ENCODE measurements around the gene PPP1R37.

PPP1R37 gene, protein sequence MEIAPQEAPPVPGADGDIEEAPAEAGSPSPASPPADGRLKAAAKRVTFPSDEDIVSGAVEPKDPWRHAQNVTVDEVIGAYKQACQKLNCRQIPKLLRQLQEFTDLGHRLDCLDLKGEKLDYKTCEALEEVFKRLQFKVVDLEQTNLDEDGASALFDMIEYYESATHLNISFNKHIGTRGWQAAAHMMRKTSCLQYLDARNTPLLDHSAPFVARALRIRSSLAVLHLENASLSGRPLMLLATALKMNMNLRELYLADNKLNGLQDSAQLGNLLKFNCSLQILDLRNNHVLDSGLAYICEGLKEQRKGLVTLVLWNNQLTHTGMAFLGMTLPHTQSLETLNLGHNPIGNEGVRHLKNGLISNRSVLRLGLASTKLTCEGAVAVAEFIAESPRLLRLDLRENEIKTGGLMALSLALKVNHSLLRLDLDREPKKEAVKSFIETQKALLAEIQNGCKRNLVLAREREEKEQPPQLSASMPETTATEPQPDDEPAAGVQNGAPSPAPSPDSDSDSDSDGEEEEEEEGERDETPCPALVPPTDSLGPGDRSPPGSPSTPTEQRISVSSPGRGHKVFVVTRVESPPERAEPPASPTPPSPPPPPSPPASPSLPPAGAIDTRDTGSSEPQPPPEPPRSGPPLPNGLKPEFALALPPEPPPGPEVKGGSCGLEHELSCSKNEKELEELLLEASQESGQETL

DNA sequence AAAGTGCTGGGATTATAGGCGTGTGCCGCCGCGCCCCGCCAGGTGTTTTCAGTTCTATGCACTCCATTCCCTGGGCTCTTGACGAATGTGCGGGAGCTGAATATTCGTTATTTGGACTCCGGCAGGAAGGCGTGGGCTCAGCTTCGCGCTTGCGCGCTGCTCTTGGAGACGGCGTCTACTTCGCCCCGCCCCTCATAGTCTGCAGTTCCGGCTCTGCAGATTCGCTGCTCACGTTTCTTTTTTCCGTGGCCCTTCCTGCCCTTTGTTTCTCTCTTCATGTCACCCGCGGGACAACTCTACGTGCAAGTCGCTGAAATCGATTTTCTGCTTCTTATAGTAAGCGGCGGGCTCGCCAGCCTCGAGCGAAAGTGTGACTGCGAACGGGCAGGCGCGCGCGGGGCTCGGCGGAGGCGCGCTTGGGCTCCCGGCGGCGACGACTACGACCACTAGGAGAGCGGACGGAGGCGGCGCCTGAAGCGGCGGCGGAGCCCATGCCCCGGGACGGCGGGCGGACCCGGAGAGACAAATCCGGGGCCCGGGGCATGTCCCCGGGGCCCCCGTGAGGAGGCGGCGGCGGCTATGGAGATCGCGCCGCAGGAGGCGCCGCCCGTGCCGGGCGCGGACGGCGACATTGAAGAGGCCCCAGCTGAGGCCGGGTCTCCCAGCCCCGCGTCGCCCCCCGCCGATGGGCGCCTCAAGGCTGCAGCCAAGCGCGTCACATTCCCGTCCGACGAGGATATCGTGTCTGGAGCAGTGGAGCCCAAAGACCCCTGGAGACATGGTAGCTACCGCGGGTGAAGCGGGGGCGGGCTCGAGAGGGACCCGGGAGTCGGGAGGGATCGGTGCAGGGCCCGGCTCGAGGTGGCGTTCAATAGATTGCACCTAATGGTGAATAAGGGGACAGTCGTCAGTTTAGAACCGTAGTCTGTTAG is at the start of gene PPP1R37:
Gene PPP1R37, plus strand, starts transcription at position 433 of the 932 bp plus-strand sequence. Its CDS starts 147 bp downstream, at position 580.
- DNase-seq (ENCODE audit: low spot score) = peak; percentile 94

DNA sequence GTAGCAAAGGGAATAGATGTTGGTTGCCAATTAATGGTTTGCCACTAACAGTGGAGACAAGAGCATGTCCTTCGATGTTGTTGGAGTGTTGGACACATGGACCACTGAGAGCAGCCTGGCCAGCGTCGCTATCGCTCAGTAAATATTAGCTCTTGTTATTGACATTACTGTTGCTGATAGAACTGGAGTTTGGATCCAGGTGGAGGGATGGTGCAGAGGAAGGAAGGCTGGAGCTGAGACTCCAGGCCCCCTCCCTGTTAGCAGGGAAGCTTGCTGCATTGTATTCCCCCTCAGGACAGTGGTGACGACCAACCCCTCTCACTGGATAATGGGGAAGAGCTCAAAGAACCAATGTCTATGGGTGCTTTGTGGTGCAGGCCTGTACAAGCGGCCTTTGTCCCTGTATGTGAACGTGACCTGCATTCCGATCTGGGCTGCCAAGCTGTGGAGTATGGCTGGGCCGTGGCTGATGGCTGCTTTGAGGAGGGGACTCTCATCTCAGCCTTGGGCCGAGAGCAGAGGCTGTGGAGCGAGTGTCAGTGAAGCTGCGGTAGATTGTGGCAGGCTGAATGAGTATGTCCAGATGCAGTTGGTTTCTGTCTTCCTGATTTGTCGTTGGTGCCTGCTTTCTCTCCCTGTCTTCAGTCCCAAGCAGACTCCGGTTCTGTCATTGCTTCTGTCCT is 47.2 kb upstream of the PPP1R37 start:
- DNase-seq (ENCODE audit: low spot score) = peak; percentile 97

DNA sequence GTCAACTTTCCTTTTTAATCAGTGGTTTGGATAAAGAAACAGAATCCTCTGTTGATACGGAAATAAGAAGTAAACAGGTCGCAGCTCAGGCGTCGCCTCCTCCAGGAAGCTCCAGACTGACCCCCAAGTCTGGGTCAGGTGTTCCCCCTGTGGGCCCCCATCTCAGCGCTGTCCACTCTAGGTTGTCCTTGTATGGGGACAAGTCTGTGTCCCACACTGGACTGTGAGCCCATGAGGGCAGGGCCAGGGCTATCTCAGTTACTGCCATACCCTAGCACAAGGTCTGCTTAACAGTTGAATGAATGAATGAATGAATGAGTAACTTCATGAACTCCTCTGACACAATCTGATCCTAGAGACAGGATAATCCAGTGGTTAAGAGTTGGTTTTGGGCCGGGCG is 46.6 kb upstream of the PPP1R37 start:
- DNase-seq (ENCODE audit: low spot score) = no peak

DNA sequence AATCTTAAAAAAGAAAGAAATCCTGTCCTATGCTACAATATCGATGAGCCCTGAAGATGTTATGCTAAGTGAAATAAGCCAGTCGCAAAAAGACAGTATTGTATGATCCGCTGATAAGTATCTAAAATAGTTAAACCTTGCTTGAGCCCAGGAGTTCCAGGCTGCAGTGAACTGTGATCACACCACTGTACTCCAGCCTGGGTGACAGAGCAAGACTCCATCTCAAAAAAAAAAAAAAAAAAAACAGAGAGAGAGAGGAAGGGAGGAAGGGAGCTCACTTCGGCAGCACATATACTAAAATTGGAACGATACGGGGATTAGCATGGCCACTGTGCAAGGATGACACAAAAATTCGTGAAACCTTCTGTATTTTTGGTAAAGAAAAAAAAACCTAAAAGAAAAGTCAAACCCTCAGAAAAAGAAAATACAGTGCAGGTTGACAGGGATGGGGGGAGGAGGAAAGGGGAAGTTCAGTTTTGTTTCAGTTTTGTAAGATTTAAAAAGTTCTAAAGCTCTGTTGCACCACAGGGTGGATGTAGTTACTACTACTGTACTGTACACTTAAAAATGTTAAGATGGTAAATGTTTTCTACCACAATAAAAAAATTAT is 45.7 kb upstream of the PPP1R37 start:
- DNase-seq (ENCODE audit: low spot score) = no peak

DNA sequence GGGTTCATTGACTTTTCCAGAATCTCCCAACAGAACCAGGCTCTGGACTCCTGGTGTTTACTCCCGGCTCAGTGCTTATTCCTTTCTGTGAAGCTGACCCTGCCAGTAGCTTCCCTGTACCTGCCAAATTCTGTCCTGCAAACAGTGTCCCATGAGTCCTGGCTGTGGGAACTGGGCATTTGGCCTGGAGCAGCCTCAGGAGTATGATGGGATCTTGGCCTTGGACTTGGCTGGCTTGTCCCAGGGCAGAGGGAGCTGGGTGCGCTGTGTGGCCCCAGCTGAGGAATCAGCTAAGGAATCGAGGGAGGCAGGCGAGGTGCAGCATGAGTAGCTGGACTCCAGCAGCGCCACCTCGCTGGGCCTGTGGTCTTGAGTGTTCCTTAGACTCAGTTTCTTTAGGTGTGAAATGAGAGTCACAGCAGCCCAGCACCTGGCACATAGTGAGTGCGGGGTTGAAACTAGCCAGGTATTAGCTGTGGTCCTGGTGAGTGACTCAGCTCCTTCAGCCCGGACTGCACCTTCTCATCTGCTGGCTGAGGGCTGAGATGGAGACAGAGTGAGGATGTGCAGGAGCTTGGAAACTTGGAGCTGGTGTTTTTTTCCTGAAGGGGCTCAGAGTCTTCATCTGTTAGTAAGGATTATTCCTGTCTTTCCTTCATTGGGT is 43.8 kb upstream of the PPP1R37 start:
- peak; percentile 24 for DNase-seq (ENCODE audit: low spot score)

DNA sequence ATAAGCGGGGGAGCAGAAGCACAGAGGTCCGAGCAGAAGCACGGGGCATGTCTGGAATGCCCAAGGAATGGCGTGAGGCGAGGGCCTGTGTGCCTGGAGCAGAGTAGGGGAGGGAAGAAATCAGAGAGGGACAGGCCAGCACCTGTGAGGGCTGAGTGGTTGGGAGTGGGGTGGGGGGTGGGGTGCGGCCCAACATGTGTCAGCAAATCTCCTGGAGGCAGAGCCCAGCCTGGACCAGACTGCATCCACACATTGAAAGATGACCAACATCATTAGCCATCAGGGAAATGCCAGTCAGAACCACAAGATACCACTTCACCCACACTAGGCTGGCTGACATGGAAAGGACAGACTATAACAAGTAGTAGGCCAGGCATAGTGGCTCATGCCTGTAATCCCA is 42.9 kb upstream of the PPP1R37 start:
- no peak for DNase-seq (ENCODE audit: low spot score)

DNA sequence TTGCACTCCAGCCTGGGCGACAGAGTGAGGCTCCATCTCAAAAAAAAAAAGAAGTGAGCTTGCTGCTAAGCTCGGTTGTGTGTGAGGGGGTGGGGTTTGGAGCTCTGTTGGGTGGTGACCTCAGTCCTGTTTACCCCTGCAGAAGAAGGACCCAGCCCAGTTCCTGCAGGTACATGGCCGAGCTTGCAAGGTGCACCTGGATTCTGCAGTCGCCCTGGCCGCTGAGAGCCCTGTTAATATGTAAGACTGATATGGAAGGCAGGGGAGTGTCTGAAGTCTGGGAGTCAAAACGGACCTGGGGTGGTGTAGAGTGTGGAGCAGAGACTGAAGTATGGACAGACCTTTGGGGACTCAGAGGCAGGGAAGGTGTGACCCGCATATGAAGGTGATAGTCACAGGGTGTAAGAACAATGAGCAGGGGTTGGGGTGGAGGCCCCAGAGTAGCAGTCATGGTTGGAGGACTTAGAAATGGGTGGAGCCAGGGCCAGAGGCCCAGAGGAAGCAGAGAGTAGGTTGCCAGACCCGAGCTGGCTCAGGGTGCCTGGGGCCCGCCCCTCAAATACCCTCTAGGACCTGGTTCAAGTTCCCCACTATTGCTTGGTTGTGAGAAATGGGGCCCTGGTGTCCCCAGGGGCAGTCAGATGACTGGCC is 40.9 kb upstream of the PPP1R37 start:
- DNase-seq (ENCODE audit: low spot score) = no peak

DNA sequence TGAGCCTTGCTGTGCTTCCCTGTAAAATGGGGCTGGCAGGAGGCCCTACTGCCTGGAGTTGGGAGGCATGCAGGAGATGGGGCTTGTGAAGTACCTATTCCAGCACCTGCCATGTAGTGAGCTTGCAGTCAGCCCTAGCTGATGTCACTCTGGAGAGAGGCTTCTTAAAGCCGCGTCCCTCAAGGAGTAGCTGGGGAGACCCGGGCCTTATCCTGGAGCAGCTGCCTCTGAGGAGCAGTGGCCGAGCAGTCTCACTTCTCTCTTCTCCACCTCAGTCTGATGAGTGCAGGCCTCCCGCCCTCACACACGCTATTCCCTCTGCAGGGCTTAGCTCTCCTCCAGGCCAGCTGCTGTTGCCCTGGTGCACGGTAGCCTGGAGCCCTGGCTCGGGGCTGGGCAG is 36.1 kb upstream of the PPP1R37 start:
- DNase-seq (ENCODE audit: low spot score) = no peak

DNA sequence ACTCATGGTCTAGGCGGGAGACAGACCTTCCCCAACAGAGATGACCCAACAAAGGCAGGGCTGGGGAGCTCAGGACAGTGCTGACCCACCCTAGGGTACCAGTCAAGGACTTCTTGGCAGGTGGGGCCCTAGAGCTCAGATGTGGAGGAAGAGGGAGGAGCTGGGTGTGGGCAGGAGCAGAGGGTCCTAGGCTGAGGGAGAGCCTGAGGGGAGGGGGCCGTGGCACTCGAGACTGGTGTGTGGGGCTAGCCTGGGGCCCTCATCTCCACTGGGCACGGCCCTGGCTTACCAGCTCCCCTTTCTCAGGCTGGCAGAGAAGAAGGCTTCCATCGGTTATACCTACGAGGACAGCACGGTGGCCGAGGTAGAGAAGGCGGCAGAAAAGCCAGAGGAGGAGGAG is 35.5 kb upstream of the PPP1R37 start:
- no peak for DNase-seq (ENCODE audit: low spot score)

DNA sequence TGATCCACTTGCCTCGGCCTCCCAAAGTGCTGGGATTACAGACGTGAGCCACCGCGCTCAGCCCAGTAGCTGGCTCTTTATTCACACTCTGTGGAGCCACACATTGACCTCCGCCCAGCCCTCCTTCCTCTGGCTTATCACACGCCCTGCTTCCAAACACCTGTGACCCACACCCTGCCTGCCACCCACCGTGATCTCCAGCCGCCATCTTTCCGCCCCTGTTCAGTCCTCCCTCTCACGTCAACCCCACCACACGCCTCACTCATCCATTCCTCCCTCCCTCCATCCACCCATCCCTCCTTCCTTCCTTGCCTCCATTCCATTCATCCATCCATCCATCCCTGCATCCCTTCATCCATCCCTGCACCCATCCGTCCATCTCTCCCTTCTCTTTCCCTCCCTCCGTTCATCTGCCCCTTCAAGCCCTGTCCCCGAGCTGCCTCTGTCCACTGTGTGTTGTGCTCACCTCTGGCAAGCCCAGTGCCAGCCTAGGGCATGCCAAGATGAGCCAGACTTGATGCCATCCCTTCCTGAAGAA is 34.3 kb upstream of the PPP1R37 start:
- no peak for DNase-seq (ENCODE audit: low spot score)

DNA sequence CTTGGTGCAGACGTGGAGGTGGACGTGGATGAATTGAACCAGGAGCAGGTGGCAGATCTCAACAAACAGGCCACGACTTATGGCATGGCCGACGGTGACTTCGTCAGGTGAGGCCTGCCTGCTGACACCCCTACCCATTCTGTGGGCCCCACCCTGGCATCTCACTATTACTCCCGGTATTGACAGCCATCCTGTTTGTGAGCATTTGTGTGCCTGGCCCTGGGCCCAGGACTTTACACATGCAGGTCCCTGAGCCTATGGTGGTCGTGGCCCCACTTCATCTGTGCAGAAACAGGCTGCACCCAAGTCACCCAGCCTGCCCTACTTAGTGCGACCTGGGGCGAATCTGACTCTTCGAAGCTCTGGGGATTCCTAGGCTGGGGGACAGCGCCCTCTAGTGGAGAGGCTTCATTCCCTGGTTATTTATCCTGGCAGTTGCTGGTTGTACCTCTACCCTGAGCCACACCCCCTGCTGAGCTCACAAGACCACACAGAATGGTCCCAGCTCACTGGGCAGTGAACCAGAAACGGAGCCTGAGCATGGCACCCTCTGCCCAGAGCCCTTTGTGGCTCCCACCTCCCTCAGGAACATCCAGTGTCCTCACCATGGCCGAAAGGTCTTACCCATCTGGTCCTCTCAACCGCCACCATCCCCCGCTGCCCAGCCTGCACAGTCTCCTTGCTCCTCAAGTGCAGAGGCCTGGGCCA is 33.6 kb upstream of the PPP1R37 start:
- peak; percentile 77 for DNase-seq (ENCODE audit: low spot score)

DNA sequence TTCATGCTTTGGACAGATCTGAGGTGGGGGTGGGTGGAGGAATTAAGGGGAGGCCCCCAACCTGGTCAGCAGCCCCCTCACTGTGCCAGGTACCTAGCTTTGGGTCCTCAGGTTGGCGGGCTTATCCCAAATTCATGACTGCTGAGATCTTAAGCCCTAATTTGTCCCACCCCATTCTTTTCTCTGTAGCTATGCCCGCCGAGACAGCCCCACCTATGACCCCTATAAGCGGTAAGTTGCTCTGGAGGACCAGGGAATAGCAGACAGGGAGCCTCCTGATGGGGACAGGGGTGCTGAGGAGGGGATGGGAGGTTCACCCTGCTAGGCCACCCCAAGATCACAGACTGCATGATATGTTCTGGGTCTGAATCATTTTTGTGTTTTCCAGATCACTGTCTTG is 31.0 kb upstream of the PPP1R37 start:
- DNase-seq (ENCODE audit: low spot score) = no peak

DNA sequence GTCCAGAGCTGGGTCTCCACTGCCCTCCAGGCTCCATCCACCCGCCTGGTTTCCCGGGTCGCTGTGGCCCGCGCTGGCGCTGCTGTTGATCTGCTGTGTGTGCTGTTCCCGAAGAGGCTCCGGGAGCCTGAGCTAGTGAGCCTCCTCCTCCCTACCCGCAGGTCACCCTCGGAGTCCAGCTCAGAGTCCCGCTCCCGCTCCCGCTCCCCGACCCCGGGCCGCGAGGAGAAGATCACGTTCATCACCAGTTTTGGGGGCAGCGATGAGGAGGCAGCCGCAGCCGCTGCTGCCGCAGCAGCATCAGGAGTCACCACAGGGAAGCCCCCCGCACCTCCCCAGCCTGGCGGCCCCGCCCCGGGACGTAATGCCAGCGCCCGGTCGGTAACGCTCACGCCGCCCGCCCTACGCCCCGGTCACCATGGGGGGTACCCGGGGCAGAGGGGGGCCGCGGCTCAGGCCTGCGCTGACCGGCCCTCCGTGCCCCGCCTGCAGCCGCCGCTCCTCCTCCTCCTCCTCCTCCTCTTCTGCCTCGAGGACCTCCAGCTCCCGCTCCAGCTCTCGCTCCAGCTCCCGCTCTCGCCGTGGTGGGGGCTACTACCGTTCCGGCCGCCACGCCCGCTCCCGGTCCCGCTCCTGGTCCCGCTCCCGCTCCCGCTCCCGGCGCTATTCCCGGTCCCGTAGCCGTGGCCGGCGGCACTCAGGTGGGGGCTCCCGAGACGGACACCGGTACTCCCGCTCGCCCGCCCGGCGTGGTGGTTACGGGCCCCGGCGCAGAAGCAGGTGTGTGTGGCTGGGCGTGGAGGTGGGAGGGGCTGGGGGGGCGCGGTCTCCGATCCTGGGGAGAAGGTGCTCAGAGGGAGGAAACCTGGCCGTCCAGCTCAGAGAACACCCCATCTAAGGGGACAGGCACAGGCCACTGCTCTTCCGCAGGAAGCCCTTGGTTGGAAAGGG is 28.9 kb upstream of the PPP1R37 start:
- DNase-seq (ENCODE audit: low spot score) = no peak

DNA sequence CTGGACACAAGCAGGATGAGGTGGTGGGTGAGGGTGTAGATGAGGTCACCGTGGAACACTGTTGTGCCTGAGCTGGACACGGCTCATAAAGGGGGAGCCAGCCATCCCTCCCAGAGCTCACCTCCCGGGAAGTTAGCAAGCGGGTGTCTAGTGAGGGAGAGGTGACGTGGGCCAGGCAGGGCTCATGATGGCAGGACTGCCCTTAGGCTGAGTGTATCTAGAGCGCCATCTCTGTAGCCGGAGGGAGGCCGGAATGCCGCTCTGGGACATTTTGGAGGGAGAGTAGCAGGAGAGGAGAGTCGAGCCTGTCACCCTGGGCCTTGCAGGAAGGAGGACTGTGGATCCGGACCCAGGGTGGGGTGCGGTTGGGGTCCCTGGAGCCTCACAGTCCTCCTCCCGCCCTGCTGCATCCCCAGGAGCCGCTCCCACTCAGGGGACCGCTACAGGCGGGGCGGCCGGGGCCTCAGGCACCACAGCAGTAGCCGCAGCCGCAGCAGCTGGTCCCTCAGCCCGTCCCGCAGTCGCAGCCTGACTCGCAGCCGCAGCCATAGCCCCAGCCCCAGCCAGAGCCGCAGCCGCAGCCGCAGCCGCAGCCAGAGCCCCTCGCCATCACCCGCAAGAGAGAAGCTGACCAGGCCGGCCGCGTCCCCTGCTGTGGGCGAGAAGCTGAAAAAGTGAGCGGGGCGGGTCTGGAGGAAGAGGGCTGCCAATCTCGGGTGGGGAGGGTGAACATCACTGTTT is 25.9 kb upstream of the PPP1R37 start:
- DNase-seq (ENCODE audit: low spot score) = no peak

DNA sequence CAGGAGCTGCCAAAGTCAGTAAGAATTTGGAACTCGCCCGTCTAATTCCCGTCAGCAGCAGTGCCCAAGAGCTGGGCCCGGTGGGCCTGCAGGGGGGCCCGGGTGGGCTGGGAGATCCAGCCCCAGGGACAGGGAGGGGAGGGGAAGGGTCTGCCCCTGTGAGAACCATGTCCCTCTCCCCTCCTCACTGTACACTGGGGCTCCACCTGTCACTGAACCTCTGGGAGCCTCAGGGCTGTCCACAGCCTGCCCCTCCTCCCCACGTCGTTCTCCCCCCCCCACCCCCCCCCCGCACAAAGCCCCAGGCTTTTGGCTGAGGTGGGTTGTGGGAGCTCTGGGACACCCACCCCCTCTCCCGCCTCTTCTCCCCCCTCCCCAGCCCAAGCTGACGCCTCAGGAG is 24.9 kb upstream of the PPP1R37 start:
- DNase-seq (ENCODE audit: low spot score) = no peak

DNA sequence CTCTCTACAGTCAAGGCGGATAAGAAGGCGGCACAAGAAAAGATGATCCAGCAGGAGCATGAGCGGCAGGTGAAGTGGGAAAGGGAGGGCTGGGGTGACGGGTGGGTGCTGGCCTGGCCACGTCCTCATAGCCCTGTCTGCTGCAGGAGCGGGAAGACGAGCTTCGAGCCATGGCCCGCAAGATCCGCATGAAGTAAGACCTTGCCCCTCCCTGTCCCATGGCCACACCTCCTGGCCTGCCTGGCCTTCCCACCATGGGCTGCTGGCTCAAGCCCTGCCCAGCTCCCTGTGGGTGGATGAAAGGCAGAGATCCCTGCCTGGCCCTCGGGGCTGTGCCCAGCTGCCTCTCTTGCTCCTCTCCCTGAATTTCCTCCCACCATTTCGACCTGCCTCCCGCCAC is 23.9 kb upstream of the PPP1R37 start:
- no peak for DNase-seq (ENCODE audit: low spot score)

DNA sequence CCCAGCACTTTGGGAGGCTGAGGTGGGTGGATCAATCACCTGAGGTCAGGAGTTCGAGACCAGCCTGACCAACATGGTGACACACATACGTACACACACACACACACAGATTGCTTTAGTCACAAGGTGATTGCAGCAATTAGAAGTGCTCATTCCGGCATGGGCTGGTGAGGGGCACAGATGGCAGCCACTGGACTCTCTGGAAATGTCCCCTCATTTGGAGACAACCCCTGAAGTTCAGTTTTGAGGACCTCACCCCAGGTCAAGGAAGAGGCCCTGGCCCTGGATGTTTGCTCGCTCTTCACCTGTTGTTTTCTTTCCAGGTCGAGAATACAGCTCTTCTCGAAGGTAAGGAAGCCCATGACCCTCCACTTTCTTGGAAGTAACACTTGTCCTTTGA is 22.8 kb upstream of the PPP1R37 start:
- no peak for DNase-seq (ENCODE audit: low spot score)
